HepG2 (cell line): Measurements from ENCODE around the gene SLC28A3. TPM values are rescaled to one million over a fixed set of nuclear protein-coding genes. Genes with fewer than 3 reads are reported as not detected.

Experiments
- ATAC-seq: fragments of 200-7000 bp; cut with Tn5 transposase; 3 replicates; pipeline ENCODE4 v1.9.1; 2020; ENCODE audit warnings: mild to moderate bottlenecking, moderate library complexity
- BruUV-seq: library from RNA; stranded (reverse); fragments of 400-500 nt; replicated peaks from 2 replicates; lab custom pipeline; 2021; lab: Mats Ljungman, UMichigan
- CTCF ChIA-PET: fragments of 300-600 bp; formaldehyde crosslinking; extraction: SDS; loops from one replicate; lab custom pipeline; 2021; ENCODE audit warnings: low total read pairs, inconsistent platforms, low intra/inter-chr PET ratio; lab: Yijun Ruan, JAX
- POLR2A ChIA-PET: fragments of 350-600 bp; sonication (Branson Sonifier 250); formaldehyde crosslinking; loops from one replicate; lab custom pipeline; 2020; ENCODE audit warnings: antibody characterized with exemption, inconsistent platforms; lab: Yijun Ruan, JAX
- DNase-seq: peaks from one replicate; pipeline ENCODE4 v3.0.0-alpha.2; 2015; ENCODE audit warnings: low spot score
- FAIRE-seq: peaks from 3 replicates; lab custom pipeline; 2011; peaks lifted over from hg19 to GRCh38; lab: Jason Lieb, UNC
- H2AFZ ChIP-seq: one replicate; pipeline ENCODE4 v1.6.1; 2011; ENCODE audit warnings: low read length, inconsistent platforms
- H3K27ac ChIP-seq: fragments of 300-600 bp; 3 replicates; pipeline ENCODE4 v1.8.0; 2011; ENCODE audit warnings: mixed run types, mild to moderate bottlenecking, mixed read lengths, low read length, inconsistent platforms; ENCODE audit not compliant: insufficient read depth; ENCODE audit errors: extremely low read length
- H3K27me3 ChIP-seq, 2 experiments: fragments of 200-600 bp in 1 of 2; 2 replicates in 1 of 2; 3 replicates in 1 of 2; pipeline versions ENCODE4 v1.6.0 to v1.8.0; 2011; ENCODE audit warnings: low read length in 2 of 2, mild to moderate bottlenecking in 2 of 2, moderate library complexity in 2 of 2, inconsistent platforms in 1 of 2; ENCODE audit not compliant: insufficient read depth in 2 of 2, control insufficient read depth in 1 of 2
- H3K36me3 ChIP-seq, 2 experiments: fragments of 200-600 bp in 1 of 2; replicated peaks in 1 of 2; 2 replicates in 1 of 2; 3 replicates in 1 of 2; pipeline versions ENCODE4 v1.5.1 to v1.8.0; 2011; ENCODE audit warnings: low read length in 2 of 2, inconsistent platforms in 1 of 2; ENCODE audit not compliant: insufficient read depth in 2 of 2, control insufficient read depth in 1 of 2
- H3K4me1 ChIP-seq: 2 replicates; pipeline ENCODE4 v1.5.1; 2012; ENCODE audit warnings: low read length, inconsistent platforms; ENCODE audit not compliant: insufficient read depth
- H3K4me2 ChIP-seq: 2 replicates; pipeline ENCODE4 v1.6.0; 2011; ENCODE audit warnings: low read depth, low read length, inconsistent platforms
- H3K4me3 ChIP-seq, 3 experiments: fragments of 200-600 bp in 1 of 3; sonication (generic), shearing (Covaris generic) in 1 of 3; replicated peaks in 1 of 3; 2 replicates each; pipeline ENCODE4 v1.5.1; 2011 to 2016; ENCODE audit warnings: low read length in 3 of 3, inconsistent platforms in 2 of 3, low read depth in 2 of 3, mild to moderate bottlenecking in 2 of 3, control low read depth in 1 of 3, mixed read lengths in 1 of 3; ENCODE audit not compliant: insufficient read depth in 1 of 3
- H3K79me2 ChIP-seq: one replicate; pipeline ENCODE4 v1.6.1; 2011; ENCODE audit warnings: low read length, inconsistent platforms; ENCODE audit not compliant: insufficient read depth
- H3K9ac ChIP-seq: 2 replicates; pipeline ENCODE4 v1.6.0; 2011; ENCODE audit warnings: mild to moderate bottlenecking, low read depth, low read length, inconsistent platforms; ENCODE audit not compliant: insufficient read depth
- H3K9me3 ChIP-seq: 2 replicates; pipeline ENCODE4 v1.5.1; 2012; ENCODE audit warnings: mild to moderate bottlenecking, low read length
- H4K20me1 ChIP-seq: 2 replicates; pipeline ENCODE4 v1.6.0; 2011; ENCODE audit warnings: inconsistent platforms, mild to moderate bottlenecking, low read length, moderate library complexity; ENCODE audit not compliant: insufficient read depth
- ETS1 ChIP-seq: sonication (generic); formaldehyde crosslinking; IDR thresholded peaks from 2 replicates; pipeline ENCODE4 v1.4.0; 2020; ENCODE audit warnings: missing genetic modification reagents
- FOXJ3 ChIP-seq: sonication (generic); formaldehyde crosslinking; IDR thresholded peaks from 2 replicates; pipeline ENCODE4 v1.4.0; 2020; ENCODE audit warnings: missing genetic modification reagents, mild to moderate bottlenecking, borderline replicate concordance
- REXO4 ChIP-seq: sonication (generic); formaldehyde crosslinking; IDR thresholded peaks from 2 replicates; pipeline ENCODE4 v1.8.0; 2022; ENCODE audit warnings: missing genetic modification reagents, mild to moderate bottlenecking, borderline replicate concordance
- RFX5 ChIP-seq: IDR thresholded peaks from 2 replicates; pipeline ENCODE4 v1.6.1; 2011; ENCODE audit warnings: low read depth, low read length, improper control_type of control experiment
- SKIL ChIP-seq: sonication (generic); formaldehyde crosslinking; IDR thresholded peaks from 2 replicates; pipeline ENCODE4 v1.8.0; 2022; ENCODE audit warnings: missing genetic modification reagents, mild to moderate bottlenecking, moderate library complexity, borderline replicate concordance
- TCF7L2 ChIP-seq: IDR thresholded peaks from 2 replicates; pipeline ENCODE4 v1.6.1; 2011; ENCODE audit warnings: mild to moderate bottlenecking, low read depth, low read length, moderate library complexity
- TFE3 ChIP-seq: IDR thresholded peaks from 2 replicates; pipeline ENCODE4 v1.6.1; 2016
- ZNF264 ChIP-seq: sonication (generic); formaldehyde crosslinking; IDR thresholded peaks from 2 replicates; pipeline ENCODE4 v1.4.0; 2020; ENCODE audit warnings: missing genetic modification reagents
- ZNF430 ChIP-seq: sonication (generic); formaldehyde crosslinking; IDR thresholded peaks from 2 replicates; pipeline ENCODE4 v1.9.0; 2021; ENCODE audit warnings: mild to moderate bottlenecking, missing genetic modification reagents
- ZNF558 ChIP-seq: sonication (generic); formaldehyde crosslinking; IDR thresholded peaks from 2 replicates; pipeline ENCODE4 v1.9.0; 2022; ENCODE audit warnings: mild to moderate bottlenecking, missing genetic modification reagents, borderline replicate concordance
- ZNF609 ChIP-seq: sonication (generic); formaldehyde crosslinking; IDR thresholded peaks from 2 replicates; pipeline ENCODE4 v1.4.0; 2020; ENCODE audit warnings: mild to moderate bottlenecking, missing genetic modification reagents, borderline replicate concordance
- ZNF691 ChIP-seq: sonication (generic); formaldehyde crosslinking; IDR thresholded peaks from 2 replicates; pipeline ENCODE4 v1.4.0; 2020; ENCODE audit warnings: missing genetic modification reagents, low read depth, mild to moderate bottlenecking, borderline replicate concordance
- ZSCAN20 ChIP-seq: sonication (generic); formaldehyde crosslinking; IDR thresholded peaks from 2 replicates; pipeline ENCODE4 v1.4.0; 2020; ENCODE audit warnings: missing genetic modification reagents, mild to moderate bottlenecking, borderline replicate concordance
- WGBS: methylation state at CpG from one replicate; pipeline ENCODE4 v1.1.6; 2017; ENCODE audit warnings: low lambda C conversion rate; 5-methylcytosine and 5-hydroxymethylcytosine counted together
- in situ Hi-C: cut with HindIII; loops from 2 replicates; pipeline ENCODE4 v1.10.0; 2017; ENCODE audit warnings: low pct_unique_long_range_greater_than_20kb; ENCODE audit not compliant: extremely low pct_ligation_motif_present
- intact Hi-C: fragments of 100-400 bp; cut with micrococcal nuclease; formaldehyde crosslinking; loops from one replicate; pipeline ENCODE4 v1.10.0; 2022; ENCODE audit not compliant: unreplicated experiment
- polyA plus RNA-seq, 8 experiments: library from polyadenylated mRNA; depleted of rRNA in 3 of 8; stranded (reverse) in 7 of 8; unstranded in 1 of 8; fragments of >200 nt; fragmentation: Illumina TruSeq in 4 of 8; extraction: Trizol in 4 of 8; gene quantifications; 2 replicates each; pipeline versions ENCODE4 v1.2.1 to v1.2.3, GENCODE V29; 2011 to 2016; ENCODE audit warnings: low read depth in 4 of 8, missing spikeins in 1 of 8, mixed read lengths in 1 of 8; ENCODE audit not compliant: insufficient read depth in 1 of 8
- total RNA-seq, 5 experiments: library from RNA; depleted of rRNA; stranded (reverse); fragments of >200 nt; fragmentation: Illumina TruSeq; extraction: Trizol; gene quantifications; 2 replicates each; pipeline ENCODE4 v1.2.3, GENCODE V29; 2016; ENCODE audit warnings: low read depth in 1 of 5

The SLC28A3 gene
- total and polyA plus RNA-seq, 2 of the 13 experiments (the other 11 are each of a cell fraction or from before 2014, with no cell fraction given) = not detected

GRCh38 chr9:84374013-84374412, 33.5 kb upstream of the SLC28A3 start:
- BruUV-seq = no TSS peak
- H2AFZ ChIP-seq = no peak overlapping the region
- ChIA-PET CTCF (no interaction called here), POLR2A (no interaction called here)
- H3K79me2 ChIP-seq = no peaks in the 10 kb centered on the region
- H4K20me1 ChIP-seq = no peaks in the 10 kb centered on the region
- H3K4me1 ChIP-seq = no peaks in the 10 kb centered on the region
- DNase-seq (no peak), ATAC-seq (no peak), FAIRE-seq (no peak)
- no peaks in the 10 kb centered on the region; a peak in 1 of 5 replicates for H3K27me3 ChIP-seq
- H3K4me3 ChIP-seq = no peak overlapping the region
- no peaks in the 10 kb centered on the region for H3K36me3 ChIP-seq
- no peak overlapping the region for H3K9ac ChIP-seq
- WGBS = 4% methylated on average over 4 of the region's 4 CpGs
- no peaks in the 10 kb centered on the region for H3K9me3 ChIP-seq
- H3K4me2 ChIP-seq = no peak overlapping the region
- H3K27ac ChIP-seq = no peak overlapping the region
- in situ Hi-C loops (no loop called here), intact Hi-C loops (no loop called here)
- no peak for TF ChIP-seq ZNF609 (CRISPR knock-in tag)
- no peak for TF ChIP-seq ZNF430
- TF ChIP-seq ZNF264 (CRISPR knock-in tag) = no peak
- TF ChIP-seq ZNF691 = no peak
- TF ChIP-seq ETS1 (CRISPR knock-in tag) = no peak
- no peak for TF ChIP-seq FOXJ3 (CRISPR knock-in tag)
- no peak for TF ChIP-seq RFX5
- no peak for TF ChIP-seq TCF7L2
- TF ChIP-seq ZSCAN20 (CRISPR knock-in tag) = no peak
- TF ChIP-seq TFE3 (CRISPR knock-in tag) = no peak
- TF ChIP-seq SKIL = no peak
- no peak for TF ChIP-seq ZNF558 (CRISPR knock-in tag)
- no peak for TF ChIP-seq REXO4 (CRISPR knock-in tag)
